Measurements from ENCODE around the gene ATAD3B. TPM values are rescaled to one million over a fixed set of nuclear protein-coding genes. Genes with fewer than 3 reads are reported as not detected.
"Not testable (repeated sequence)": the region's sequence is repeated elsewhere in the genome, so short reads cannot be mapped to it uniquely, and the experiment has no call there.

Gene ATAD3B
- total RNA-seq, 1 experiment from 2014 or later = 68.9 TPM

DNA sequence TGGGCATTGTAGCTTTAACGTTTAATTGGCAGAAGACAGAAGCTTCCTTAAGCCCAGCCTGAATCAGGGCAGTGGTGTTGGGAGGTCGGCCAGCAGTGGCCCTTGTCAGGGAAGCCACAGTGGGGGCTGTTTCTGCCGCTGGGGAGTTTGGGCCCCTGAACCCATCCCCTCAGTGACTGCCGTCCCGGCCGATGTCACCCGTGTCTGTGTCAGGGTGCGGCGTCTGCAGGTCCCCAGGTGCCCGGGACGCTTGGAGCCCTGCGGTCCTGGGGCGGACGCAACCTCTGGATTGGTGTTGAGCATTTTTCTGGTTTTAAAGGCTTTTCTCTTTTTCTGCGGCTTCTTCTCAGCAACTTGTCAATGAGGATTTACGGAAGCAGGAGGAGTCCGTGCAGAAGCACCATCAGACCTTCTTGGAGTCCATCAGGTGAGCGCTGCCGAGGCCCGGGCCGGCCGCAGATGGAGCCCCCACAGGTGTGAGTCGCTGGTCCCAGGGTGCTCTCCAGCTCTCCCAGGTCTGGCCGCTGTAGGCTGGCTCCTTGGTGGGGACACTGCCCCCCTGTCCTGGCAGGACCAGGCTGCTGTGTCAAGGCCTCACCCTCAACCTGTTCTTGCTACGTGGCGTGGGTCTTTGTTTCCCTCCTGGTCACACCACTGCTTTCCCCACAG, 19.7 kb upstream of the ATAD3B start:
- POLR2A ChIA-PET (ENCODE audit: low non-redundant PET) = no interaction called here

DNA sequence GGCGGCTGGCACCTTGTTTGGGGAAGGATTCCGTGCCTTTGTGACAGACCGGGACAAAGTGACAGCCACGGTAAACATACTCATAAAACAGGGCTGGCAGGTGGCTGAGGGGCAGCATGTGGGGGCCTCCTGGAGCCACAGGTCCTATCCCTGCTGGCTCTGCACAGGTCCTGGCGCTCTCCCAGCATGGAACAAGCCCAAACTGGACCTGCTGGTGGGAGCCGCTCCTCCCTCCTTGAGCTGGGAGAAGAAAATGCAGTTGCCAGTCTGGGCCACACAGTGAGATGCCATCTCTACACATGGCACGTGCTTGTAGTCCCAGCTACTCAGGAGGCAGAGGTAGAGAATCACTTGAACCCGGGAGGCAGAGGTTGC, 19.2 kb upstream of the ATAD3B start:
- BruUV-seq (replicated peaks); H3K9me3 ChIP-seq (ENCODE audit: low read depth, low read length, poor library complexity, severe bottlenecking); H3K27ac ChIP-seq (ENCODE audit: low read depth, low read length, poor library complexity, severe bottlenecking); intact Hi-C loops (cut with micrococcal nuclease; ENCODE audit: unreplicated experiment); CTCF ChIA-PET; POLR2A ChIA-PET (ENCODE audit: low non-redundant PET); DNase-seq (ENCODE audit: low spot score); H3K4me1 ChIP-seq (ENCODE audit: insufficient read depth, low read length, poor library complexity, severe bottlenecking); H3K27me3 ChIP-seq (replicated peaks; ENCODE audit: insufficient read depth, low read depth, low read length, poor library complexity); H3K4me3 ChIP-seq (ENCODE audit: low read depth, low read length, poor library complexity, severe bottlenecking); H3K36me3 ChIP-seq (ENCODE audit: insufficient read depth, low read length, poor library complexity, severe bottlenecking): not testable (repeated sequence)

More for the DNA sequence above, 19.7 kb upstream of the ATAD3B start:
- DNase-seq (ENCODE audit: low spot score) = no peak
- no peak overlapping the region for H3K4me3 ChIP-seq (ENCODE audit: low read depth, low read length, poor library complexity, severe bottlenecking)
- intact Hi-C loops (cut with micrococcal nuclease; ENCODE audit: unreplicated experiment) = no loop called here
- no peak overlapping the region for H3K27ac ChIP-seq (ENCODE audit: low read depth, low read length, poor library complexity, severe bottlenecking)
- BruUV-seq (replicated peaks) = no TSS peak
- CTCF ChIA-PET = no interaction called here
- no peaks in the 10 kb centered on the region for H3K4me1 ChIP-seq (ENCODE audit: insufficient read depth, low read length, poor library complexity, severe bottlenecking)
- H3K36me3 ChIP-seq (ENCODE audit: insufficient read depth, low read length, poor library complexity, severe bottlenecking) = no peaks in the 10 kb centered on the region
- no peak for TF ChIP-seq EZH2 (IDR thresholded peaks at IDR 0.05; ENCODE audit: borderline replicate concordance, low read depth, low read length, poor library complexity, severe bottlenecking)
- no peak for TF ChIP-seq CTCF (conservative IDR thresholded peaks at IDR 0.05; ENCODE audit: low read depth, low read length)
- H3K27me3 ChIP-seq (replicated peaks; ENCODE audit: insufficient read depth, low read depth, low read length, poor library complexity) = peaks cover 2% of the 10 kb centered on the region
- H3K9me3 ChIP-seq (ENCODE audit: low read depth, low read length, poor library complexity, severe bottlenecking) = no peaks in the 10 kb centered on the region

DNA sequence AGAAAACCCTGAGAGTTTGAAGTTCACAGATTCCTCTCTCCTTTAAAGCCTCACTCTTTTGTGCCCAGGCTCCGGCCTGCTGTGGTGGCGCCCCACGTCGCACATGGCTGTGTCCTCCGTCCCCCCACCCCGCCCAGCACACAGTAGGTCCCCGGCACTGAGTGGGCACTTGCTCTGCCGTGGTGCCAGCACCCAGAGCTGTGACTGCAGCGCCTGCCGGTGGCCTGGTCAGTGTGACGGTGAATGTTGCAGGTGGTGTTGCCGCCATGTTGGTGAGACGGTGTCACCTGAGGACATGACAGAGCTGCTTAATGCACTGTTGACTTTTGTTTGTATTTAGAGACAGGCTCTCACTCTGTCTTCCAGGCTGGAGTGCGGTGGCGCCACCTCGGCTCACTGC, 18.7 kb upstream of the ATAD3B start:
- no peak for DNase-seq (ENCODE audit: low spot score)
- ChIA-PET CTCF (no interaction called here), POLR2A (ENCODE audit: low non-redundant PET) (no interaction called here)
- no TSS peak for BruUV-seq (replicated peaks)
- intact Hi-C loops (cut with micrococcal nuclease; ENCODE audit: unreplicated experiment) = no loop called here
- H3K9me3 ChIP-seq (ENCODE audit: low read depth, low read length, poor library complexity, severe bottlenecking) = no peaks in the 10 kb centered on the region
- no peaks in the 10 kb centered on the region for H3K4me1 ChIP-seq (ENCODE audit: insufficient read depth, low read length, poor library complexity, severe bottlenecking)
- H3K27ac ChIP-seq (ENCODE audit: low read depth, low read length, poor library complexity, severe bottlenecking) = no peak overlapping the region
- peaks cover 2% of the 10 kb centered on the region for H3K27me3 ChIP-seq (replicated peaks; ENCODE audit: insufficient read depth, low read depth, low read length, poor library complexity)
- H3K4me3 ChIP-seq (ENCODE audit: low read depth, low read length, poor library complexity, severe bottlenecking) = no peak overlapping the region
- no peak for TF ChIP-seq CTCF (conservative IDR thresholded peaks at IDR 0.05; ENCODE audit: low read depth, low read length)
- TF ChIP-seq EZH2 (IDR thresholded peaks at IDR 0.05; ENCODE audit: borderline replicate concordance, low read depth, low read length, poor library complexity, severe bottlenecking) = no peak
- H3K36me3 ChIP-seq (ENCODE audit: insufficient read depth, low read length, poor library complexity, severe bottlenecking) = no peaks in the 10 kb centered on the region

- POLR2A ChIA-PET (ENCODE audit: low non-redundant PET); H3K4me1 ChIP-seq (ENCODE audit: insufficient read depth, low read length, poor library complexity, severe bottlenecking); BruUV-seq (replicated peaks); H3K9me3 ChIP-seq (ENCODE audit: low read depth, low read length, poor library complexity, severe bottlenecking); DNase-seq (ENCODE audit: low spot score); H3K36me3 ChIP-seq (ENCODE audit: insufficient read depth, low read length, poor library complexity, severe bottlenecking); H3K27ac ChIP-seq (ENCODE audit: low read depth, low read length, poor library complexity, severe bottlenecking); CTCF ChIA-PET; H3K27me3 ChIP-seq (replicated peaks; ENCODE audit: insufficient read depth, low read depth, low read length, poor library complexity); H3K4me3 ChIP-seq (ENCODE audit: low read depth, low read length, poor library complexity, severe bottlenecking): not testable (repeated sequence)
- intact Hi-C loops (cut with micrococcal nuclease; ENCODE audit: unreplicated experiment) = loop anchor here (5.0 kb wide), 1 partner anchor 37 kb away; no protein-coding TSS in a partner anchor
These were observed 17.1 kb upstream of the ATAD3B start for GRCh38 chr1:1454286-1455056.

All from A673 (cell line).